ENCODE measurements around the gene HARS2.
"Not testable (repeated sequence)": the region's sequence is repeated elsewhere in the genome, so short reads cannot be mapped to it uniquely, and the experiment has no call there.

The HARS2 gene, protein sequence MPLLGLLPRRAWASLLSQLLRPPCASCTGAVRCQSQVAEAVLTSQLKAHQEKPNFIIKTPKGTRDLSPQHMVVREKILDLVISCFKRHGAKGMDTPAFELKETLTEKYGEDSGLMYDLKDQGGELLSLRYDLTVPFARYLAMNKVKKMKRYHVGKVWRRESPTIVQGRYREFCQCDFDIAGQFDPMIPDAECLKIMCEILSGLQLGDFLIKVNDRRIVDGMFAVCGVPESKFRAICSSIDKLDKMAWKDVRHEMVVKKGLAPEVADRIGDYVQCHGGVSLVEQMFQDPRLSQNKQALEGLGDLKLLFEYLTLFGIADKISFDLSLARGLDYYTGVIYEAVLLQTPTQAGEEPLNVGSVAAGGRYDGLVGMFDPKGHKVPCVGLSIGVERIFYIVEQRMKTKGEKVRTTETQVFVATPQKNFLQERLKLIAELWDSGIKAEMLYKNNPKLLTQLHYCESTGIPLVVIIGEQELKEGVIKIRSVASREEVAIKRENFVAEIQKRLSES

DNA sequence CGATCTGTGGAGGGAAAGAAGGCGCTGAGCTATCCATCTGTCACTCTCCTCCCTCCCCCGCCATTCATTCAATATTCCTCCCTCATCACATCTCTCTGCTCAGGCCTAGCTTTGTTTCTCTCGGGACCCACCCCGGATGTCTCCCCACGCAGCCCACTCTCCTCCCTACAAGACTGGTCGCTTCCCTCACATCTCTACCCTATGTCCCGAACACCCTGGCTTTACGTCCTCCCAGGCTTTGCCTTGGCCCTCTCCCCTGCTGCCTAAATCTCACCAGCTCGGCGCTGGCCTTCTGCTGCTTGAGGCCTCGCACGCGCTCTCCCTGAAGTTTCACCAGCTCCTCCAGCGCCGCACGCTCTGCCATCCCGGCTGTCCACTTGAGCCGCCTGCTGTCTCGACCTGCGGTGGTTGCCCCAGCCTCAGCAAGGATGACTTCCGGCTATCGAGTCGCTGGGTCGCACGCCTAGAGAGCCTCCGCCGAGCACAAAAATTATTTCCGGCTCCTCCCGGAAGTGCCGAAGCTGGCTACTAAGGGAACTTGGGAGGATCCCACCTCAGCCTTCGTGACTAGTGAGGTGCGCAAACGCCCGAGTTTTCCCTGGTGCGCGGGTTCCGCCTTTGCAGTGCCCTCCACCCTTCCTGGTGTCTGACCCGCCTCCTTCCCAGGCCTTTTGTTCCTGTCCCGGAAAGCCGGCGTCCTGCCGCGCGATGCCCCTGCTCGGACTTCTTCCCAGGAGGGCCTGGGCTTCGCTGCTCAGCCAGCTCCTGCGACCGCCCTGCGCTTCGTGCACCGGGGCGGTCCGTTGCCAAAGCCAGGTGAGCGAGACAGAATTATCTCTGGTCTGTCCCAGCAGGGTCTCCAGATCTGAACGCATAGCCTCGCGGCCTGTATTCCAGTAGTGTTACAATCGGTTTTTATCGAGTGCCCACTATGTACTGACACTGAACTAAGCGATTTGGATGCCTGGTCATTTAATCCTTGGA, at the start of gene HARS2, which contains the start of gene HARS1:
HARS2 (plus strand) TSS at position 515 of the 984 bp plus-strand sequence; CDS start at position 709, 194 bp downstream.
HARS1 (minus strand) TSS at position 430 of the 984 bp plus-strand sequence; CDS start at position 364, 66 bp downstream.
- peak; percentile 90 for DNase-seq (ENCODE audit: low spot score)
- in situ Hi-C loops (cut with MboI; ENCODE audit: low pct_unique_long_range_greater_than_20kb, low sequenced_read_pairs, unreplicated experiment): no loop called here
- TF ChIP-seq, protein P1, sequence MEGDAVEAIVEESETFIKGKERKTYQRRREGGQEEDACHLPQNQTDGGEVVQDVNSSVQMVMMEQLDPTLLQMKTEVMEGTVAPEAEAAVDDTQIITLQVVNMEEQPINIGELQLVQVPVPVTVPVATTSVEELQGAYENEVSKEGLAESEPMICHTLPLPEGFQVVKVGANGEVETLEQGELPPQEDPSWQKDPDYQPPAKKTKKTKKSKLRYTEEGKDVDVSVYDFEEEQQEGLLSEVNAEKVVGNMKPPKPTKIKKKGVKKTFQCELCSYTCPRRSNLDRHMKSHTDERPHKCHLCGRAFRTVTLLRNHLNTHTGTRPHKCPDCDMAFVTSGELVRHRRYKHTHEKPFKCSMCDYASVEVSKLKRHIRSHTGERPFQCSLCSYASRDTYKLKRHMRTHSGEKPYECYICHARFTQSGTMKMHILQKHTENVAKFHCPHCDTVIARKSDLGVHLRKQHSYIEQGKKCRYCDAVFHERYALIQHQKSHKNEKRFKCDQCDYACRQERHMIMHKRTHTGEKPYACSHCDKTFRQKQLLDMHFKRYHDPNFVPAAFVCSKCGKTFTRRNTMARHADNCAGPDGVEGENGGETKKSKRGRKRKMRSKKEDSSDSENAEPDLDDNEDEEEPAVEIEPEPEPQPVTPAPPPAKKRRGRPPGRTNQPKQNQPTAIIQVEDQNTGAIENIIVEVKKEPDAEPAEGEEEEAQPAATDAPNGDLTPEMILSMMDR (IDR thresholded peaks at IDR 0.05; ENCODE audit: extremely low read depth, insufficient read depth, missing control alignments): peak; percentile 1

DNA sequence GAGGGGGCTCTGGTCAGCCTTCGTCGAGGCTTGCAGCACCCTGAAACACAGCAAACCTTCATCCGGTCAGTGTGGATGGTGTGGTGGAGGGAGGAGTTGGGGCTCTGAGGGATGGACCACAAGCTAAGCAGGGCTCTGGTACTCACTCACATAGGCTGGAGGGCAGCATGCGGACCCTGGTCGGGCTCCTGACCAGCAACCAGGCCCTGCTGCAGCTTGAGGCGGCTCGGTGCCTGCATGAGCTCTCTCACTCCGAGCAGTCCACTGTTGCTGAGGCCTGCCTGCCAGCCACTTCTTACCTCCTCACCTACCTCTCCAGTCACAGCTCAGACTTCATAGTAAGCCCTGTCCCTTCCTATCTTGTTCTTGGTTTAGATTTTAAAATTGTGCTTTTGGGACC, 49.5 kb upstream of the HARS2 start:
- TF ChIP-seq, protein P1 (IDR thresholded peaks at IDR 0.05; ENCODE audit: extremely low read depth, insufficient read depth, missing control alignments): no peak
- in situ Hi-C loops (cut with MboI; ENCODE audit: low pct_unique_long_range_greater_than_20kb, low sequenced_read_pairs, unreplicated experiment): no loop called here
- DNase-seq (ENCODE audit: low spot score): no peak

DNA sequence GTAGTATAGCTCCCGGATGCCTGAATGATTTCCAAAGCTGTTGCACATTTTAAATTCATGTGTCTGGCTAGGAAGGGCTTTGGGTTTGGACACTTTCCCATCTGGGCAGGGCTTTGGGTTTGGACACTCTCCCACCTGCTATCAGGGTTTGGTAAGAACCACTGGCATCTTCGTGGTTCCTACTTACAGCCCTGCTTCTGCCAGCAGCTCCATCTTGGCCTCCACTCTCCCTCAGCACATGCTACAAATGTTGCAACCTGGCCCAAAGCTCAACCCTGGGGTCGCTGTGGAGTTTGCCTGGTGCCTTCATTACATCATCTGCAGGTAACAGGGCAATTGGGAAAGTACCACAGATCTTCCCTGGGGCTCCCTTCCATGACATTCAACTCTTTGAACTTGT, 48.5 kb upstream of the HARS2 start:
- TF ChIP-seq, protein P1 (IDR thresholded peaks at IDR 0.05; ENCODE audit: extremely low read depth, insufficient read depth, missing control alignments): no peak
- in situ Hi-C loops (cut with MboI; ENCODE audit: low pct_unique_long_range_greater_than_20kb, low sequenced_read_pairs, unreplicated experiment): no loop called here
- no peak for DNase-seq (ENCODE audit: low spot score)

DNA sequence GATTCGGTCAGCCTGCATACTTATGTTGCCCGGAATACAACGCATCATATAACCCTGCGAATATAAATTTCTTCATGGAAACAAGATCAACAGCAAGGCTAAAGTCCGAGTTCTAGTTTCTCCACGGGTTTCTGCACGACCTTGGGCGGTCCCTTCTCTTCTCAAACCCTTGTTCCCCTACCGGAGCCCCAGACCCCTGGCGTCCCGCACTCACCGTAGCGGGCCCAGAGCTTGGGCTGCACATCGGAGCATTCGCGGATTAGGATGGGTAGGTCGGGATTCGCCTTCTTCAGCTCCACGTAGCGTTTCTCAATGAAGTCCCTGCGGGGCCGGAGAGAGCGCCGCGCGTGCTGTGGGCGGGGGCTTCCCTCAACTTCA, 44.2 kb upstream of the HARS2 start:
- in situ Hi-C loops (cut with MboI; ENCODE audit: low pct_unique_long_range_greater_than_20kb, low sequenced_read_pairs, unreplicated experiment): no loop called here
- no peak for DNase-seq (ENCODE audit: low spot score)

DNA sequence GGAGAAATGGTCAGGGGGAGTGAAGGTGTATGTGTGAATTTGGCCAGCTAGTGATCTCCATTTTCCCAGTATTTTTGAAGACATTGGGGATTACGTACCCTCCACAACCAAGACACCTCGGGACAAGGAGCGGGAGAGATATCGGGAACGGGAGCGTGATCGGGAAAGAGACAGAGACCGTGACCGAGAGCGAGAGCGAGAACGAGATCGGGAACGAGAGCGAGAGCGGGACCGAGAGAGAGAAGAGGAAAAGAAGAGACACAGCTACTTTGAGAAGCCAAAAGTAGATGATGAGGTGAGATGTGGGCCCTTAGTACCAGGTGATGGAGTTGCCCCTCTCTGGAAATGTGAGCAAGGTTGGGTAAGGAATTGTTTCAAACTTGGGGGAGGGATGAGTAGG, 32.4 kb upstream of the HARS2 start:
- TF ChIP-seq, protein P1 (IDR thresholded peaks at IDR 0.05; ENCODE audit: extremely low read depth, insufficient read depth, missing control alignments): no peak
- in situ Hi-C loops (cut with MboI; ENCODE audit: low pct_unique_long_range_greater_than_20kb, low sequenced_read_pairs, unreplicated experiment): no loop called here
- no peak for DNase-seq (ENCODE audit: low spot score)

More for the DNA sequence above, 44.2 kb upstream of the HARS2 start:
- TF ChIP-seq, protein P1 (IDR thresholded peaks at IDR 0.05; ENCODE audit: extremely low read depth, insufficient read depth, missing control alignments): no peak

DNA sequence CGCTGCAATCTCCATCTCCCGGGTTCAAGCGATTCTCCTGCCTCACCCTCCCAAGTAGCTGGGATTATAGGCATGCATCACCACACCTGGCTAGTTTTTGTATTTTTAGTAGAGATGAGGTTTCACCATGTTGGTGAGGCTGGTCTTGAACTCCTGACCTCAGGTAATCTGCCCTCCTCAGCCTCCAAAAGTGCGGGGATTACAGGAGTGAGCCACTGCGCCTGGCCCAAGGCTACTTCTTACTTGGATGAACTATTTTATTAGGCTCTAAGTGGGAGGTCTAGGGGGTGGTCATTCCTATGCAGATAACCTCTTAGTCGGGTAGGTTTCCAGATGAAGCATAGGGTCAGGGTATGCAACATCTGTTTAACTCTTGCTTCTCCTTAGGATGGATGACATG, 30.9 kb upstream of the HARS2 start:
- in situ Hi-C loops (cut with MboI; ENCODE audit: low pct_unique_long_range_greater_than_20kb, low sequenced_read_pairs, unreplicated experiment); DNase-seq (ENCODE audit: low spot score): not testable (repeated sequence)

Data from GM13977 (cell line).